CD4-positive, alpha-beta T cell treated with Interferon gamma for 1 hour (primary cell): ENCODE results near the gene TAF6L.
"Not testable (repeated sequence)": the region's sequence is repeated elsewhere in the genome, so short reads cannot be mapped to it uniquely, and the experiment has no call there.

ENCODE experiments used
- DNase-seq: peaks from one replicate; pipeline ENCODE4 v3.0.0-alpha.2; 2020

TAF6L gene

GRCh38 chr11:62757846-62758788 is 13.1 kb upstream of the TAF6L start:
- no peak for DNase-seq

- not testable (repeated sequence) for DNase-seq
Measured at GRCh38 chr11:62760867-62761227, 10.3 kb upstream of the TAF6L start.

- no peak for DNase-seq
Measured at GRCh38 chr11:62770778-62771143, 435 bp upstream of the TAF6L start.

- no peak for DNase-seq
Measured at GRCh38 chr11:62774407-62774806, 3.2 kb downstream of the TAF6L start.

- no peak for DNase-seq
Measured at GRCh38 chr11:62775646-62776045, 4.5 kb downstream of the TAF6L start.

- no peak for DNase-seq
Measured at GRCh38 chr11:62777389-62777788, 6.2 kb downstream of the TAF6L start.

- no peak for DNase-seq
Measured at GRCh38 chr11:62778441-62778840, 7.2 kb downstream of the TAF6L start.

- DNase-seq, result no peak
Measured at GRCh38 chr11:62782753-62783152, 11.6 kb downstream of the TAF6L start.

DNA sequence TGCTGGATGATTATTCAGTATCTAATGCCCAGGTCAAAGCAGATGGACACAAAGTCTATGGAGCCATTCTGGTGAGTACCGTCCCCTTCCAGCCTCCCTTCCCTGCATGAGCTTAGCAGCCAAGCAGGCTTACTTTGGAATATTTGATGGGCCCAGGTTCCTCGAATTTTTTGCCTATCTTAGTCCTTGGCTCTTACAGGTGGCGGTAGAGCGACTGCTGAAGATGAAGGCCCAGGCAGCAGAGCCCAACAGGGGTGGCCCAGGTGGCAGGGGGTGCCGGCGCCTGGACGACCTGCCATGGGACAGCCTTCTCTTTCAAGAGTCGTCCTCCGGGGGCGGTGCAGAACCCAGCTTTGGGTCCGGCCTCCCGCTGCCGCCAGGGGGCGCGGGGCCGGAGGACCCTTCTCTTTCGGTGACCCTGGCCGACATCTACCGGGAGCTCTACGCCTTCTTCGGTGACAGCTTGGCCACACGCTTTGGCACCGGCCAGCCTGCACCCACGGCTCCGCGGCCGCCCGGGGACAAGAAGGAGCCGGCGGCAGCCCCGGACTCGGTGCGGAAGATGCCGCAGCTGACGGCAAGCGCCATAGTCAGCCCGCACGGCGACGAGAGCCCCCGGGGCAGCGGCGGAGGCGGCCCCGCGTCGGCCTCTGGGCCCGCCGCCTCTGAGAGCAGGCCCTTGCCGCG is 15.3 kb downstream of the TAF6L start:
- DNase-seq, result peak; percentile 87

- DNase-seq, result peak; percentile 97
Measured at GRCh38 chr11:62787005-62787759, 16.0 kb downstream of the TAF6L start, which contains the start of gene TMEM179B. TSS of gene TMEM179B (plus strand) at chr11:62787402. CDS start at chr11:62787432, 30 bp downstream.

DNA sequence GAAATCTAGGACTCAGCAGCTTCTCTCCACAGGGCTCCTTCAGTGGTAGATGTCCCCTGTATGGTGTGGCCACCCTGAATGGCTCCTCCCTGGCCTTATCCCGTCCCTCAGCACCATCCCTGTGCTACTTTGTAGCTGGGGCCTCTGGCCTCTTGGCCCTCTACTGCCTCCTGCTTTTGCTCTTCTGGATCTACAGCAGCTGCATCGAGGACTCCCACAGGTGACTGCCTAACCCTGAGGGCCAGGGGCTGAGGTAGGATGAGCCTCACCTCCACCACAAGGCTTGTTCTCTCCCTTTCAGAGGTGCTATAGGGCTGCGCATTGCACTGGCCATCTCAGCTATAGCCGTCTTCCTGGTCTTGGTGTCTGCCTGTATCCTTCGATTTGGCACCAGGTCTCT is 17.8 kb downstream of the TAF6L start:
- DNase-seq, result no peak

DNA sequence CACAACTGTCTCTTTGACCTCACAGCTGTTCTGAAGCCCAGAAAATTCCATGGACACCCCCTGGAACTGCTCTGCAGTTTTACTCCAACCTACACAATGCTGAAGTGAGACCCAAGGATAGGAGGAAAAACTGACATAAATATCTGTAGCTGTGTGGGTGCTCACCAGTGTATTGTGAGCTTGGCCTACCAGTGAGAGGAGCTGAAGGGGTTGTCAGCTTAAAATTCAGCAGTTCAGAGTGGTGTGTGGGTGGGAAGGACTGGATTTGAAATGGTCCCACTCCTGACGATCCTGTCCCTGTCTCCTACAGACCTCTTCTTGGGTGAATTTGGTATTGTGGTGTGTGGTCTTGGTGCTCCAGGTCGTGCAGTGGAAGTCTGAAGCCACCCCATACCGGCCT is 18.4 kb downstream of the TAF6L start:
- DNase-seq, result no peak

DNA sequence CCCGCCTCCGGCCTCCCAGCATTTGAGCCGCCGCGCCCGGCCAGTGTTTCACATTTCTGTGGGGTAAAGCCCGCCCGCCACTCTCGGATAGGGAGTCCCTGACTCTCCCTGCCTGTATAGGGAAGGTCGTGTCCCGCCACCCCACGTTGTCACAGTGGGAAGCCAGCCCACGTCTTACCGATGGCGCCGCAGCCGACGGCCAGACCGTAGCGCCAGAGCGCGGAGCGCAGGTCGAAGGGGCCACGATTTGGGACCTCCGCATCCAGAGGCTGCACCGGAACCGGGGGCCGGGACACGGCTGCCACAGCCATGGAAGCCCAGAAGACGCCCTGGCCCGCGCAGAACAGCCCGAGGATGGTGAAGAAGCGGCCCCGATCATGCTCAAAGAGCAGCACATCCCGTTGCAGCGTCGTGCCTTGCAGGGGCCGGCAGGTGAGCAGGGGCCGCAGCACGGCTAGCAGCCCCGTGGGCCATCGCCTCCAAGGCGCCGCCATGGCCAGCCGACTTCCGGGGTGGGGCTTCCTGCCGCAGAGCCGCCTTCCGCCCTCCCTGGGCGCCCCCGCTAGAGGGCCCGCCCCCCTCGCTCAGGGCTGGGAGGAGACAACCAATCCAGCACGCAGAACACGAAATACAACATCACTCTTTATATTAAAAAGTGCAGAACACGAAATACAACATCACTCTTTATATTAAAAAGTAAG is 20.5 kb downstream of the TAF6L start, which contains the start of gene TMEM223:
Gene TMEM223, minus strand, starts transcription at position 506 of the 701 bp plus-strand sequence. Its CDS starts 12 bp downstream, at position 494.
- peak; percentile 85 for DNase-seq

GRCh38 chr11:62792202-62792575 is 21.0 kb downstream of the TAF6L start:
- DNase-seq, result no peak

DNA sequence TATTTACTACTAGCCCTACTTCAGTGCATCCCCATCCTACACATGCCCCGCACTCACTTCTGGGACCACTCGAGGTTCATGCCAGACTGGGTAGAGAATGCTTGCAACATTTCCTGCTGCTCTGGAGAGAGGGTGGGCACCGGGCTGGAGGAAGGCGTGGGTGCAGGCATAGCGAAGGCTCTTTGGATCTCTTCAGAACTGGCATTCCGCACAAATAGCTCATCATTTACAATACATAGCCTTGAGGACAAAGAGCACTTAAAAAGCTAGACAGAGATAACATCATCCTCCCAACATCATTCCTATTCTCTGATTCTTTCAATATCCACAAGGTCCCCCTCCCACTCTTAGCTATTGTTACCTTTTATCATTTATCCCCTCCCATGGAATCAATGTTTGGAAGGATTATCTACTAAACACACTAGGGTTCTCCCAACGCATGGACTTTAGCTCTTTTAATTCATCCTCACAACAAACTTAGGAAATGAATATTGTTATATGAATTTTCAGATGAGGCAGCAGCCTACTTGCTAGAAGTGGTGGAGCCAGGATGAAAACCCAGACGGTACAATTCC is 23.1 kb downstream of the TAF6L start:
- no peak for DNase-seq

- DNase-seq, result no peak
Measured at GRCh38 chr11:62796281-62796680, 25.1 kb downstream of the TAF6L start.

GRCh38 chr11:62799486-62799885 is 28.3 kb downstream of the TAF6L start:
- DNase-seq, result no peak

DNA sequence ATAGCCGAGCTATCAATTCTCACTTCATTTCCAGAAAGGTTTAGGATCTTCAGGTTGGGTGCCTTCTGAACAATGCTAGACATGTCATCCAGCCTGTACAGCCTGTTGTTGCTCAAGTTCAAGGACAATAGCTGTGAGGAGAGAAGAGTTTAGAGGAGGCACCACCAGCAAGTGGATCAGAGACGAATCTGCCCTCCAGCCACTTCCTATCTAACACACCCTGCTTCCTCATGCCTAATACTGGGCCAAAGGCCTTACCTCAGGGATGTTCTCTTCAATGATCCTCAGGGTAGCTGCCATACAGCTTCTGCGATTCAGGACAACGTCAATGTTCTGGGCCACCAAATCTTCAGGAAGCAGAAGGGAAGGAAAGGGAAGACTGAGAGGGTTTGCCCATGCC is 29.9 kb downstream of the TAF6L start:
- no peak for DNase-seq

DNA sequence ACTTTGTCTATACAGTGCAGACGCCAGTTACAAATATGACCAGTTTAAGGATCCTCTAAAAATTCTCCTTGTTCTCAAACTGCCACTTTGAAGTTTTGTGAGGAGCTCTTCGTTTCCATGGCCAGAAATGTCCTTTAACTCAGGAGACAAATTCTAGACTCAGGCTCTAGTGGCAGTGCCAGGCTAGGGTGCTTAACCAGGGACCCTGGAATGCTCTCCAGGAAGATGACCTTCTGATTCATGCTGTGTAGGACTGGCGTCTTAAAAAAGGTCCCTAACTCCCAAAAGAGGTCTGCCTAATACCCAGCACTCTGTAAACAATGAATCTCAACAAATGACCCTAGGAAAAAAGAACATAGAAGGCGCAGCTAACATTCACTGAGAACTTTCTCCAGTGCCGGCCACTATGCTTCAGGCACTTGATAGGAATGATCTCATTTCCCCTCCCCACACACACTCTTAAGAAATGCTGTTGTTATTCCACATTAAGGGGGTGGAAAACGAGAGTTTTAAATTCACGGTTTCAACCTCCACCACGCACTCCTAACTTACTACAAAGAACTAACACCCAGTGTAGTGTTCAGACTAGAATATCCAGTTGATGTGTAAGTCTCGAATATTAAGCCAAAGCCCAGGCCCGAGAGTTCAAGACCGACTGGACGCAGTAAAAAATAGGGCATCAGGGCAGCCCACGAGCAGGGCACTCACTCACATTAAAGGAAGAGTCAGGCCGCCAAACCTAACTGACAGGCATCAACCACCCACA is 33.3 kb downstream of the TAF6L start:
- DNase-seq, result no peak

DNA sequence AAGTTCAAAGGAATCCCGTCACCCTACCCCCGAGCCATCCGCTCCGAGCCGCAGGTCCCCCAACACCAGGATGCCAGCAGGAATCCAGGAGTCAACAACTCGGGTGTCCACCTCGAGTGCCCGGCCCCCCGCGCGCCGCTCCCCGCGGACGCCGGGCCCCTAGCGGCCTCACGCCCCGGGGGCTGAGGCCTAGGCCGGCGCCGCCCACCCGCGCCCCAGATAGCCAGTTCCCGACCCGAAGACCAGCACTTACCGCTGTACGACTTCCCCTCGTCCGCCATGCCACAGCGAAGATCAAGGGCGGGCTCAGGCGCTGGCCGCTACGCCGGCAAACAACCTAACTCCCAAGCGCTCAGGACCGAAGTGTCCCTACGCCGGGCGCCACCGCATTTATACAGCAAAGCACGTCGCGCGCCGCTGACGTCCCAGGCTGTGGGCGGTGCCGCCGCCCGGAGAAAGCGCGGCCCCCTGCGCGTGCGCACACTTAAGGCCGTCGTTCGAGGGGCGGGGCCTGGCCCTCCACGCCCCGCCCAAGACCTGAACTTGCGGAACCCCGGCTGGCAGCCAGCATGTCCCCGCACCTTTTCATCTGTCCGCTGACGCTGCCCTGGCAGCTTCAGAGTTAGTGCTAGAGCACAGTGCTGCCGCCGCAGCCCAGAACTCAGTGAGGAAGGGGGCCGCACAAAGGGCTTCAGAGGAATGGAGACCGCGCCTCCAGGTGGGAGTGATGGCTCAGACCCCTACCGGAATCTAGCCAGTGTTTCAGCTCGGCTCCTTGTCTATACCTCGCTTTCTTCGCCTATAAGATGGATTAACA is 34.1 kb downstream of the TAF6L start, which contains the start of gene NXF1:
Gene NXF1, minus strand, starts transcription at position 365 of the 817 bp plus-strand sequence. Its CDS starts 84 bp downstream, at position 281.
- DNase-seq, result peak; percentile 94
